ENCODE measurements around the gene VAT1L.

VAT1L gene

GRCh38 chr16:77912617-77913016 lies 124.3 kb downstream of the VAT1L start:
- no peak for DNase-seq (ENCODE audit: insufficient read length, low spot score)
- TF ChIP-seq POLR2A (IDR thresholded peaks at IDR 0.05; ENCODE audit: low read depth, low read length) (no peak), POLR2AphosphoS5 (IDR thresholded peaks at IDR 0.05; ENCODE audit: low read depth, low read length) (no peak), SPI1 (IDR thresholded peaks at IDR 0.05; ENCODE audit: low read depth, low read length) (no peak), POU2F2 (IDR thresholded peaks at IDR 0.05; ENCODE audit: low read depth, low read length) (no peak), TAF1 (IDR thresholded peaks at IDR 0.05; ENCODE audit: low read depth, low read length) (no peak)
- FAIRE-seq, result no peak

DNA sequence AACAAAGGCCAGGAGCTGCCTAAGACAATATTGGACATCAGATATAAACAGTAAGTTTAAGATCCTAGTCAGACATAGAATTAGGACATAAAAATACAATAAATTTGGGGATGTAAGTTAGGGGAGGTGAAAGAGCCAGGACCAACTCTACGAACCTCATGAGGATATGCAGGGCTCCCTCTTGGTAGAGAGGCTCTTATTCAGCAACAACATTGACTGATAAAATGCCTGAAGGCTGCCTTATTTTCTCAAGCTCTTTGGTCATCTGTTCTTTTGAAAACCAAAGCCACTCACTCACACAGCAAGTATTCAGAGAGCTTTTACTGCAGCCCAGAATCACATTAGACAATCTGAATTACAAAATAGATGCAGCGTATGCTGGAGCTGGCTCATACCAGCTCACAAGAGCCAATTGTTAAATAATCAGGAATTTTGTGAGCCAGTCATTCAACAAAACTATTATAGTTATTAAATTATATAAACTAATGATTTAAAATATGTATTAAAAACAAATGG lies 125.4 kb downstream of the VAT1L start:
- DNase-seq (ENCODE audit: insufficient read length, low spot score) (no peak), FAIRE-seq (no peak)
- no peak for TF ChIP-seq PAX5 (IDR thresholded peaks at IDR 0.05; ENCODE audit: insufficient read depth, low read length, severe bottlenecking)
- TF ChIP-seq POLR2AphosphoS5 (IDR thresholded peaks at IDR 0.05; ENCODE audit: low read depth, low read length), result no peak
- no peak for TF ChIP-seq POLR2A (IDR thresholded peaks at IDR 0.05; ENCODE audit: low read depth, low read length)
- TF ChIP-seq POU2F2 (IDR thresholded peaks at IDR 0.05; ENCODE audit: low read depth, low read length), result no peak
- no peak for TF ChIP-seq TAF1 (IDR thresholded peaks at IDR 0.05; ENCODE audit: low read depth, low read length)
- no peak for TF ChIP-seq SPI1 (IDR thresholded peaks at IDR 0.05; ENCODE audit: low read depth, low read length)

GRCh38 chr16:77916111-77916510 lies 127.7 kb downstream of the VAT1L start:
- DNase-seq (ENCODE audit: insufficient read length, low spot score), result no peak
- no peak for TF ChIP-seq SPI1 (IDR thresholded peaks at IDR 0.05; ENCODE audit: low read depth, low read length)
- TF ChIP-seq POLR2AphosphoS5 (IDR thresholded peaks at IDR 0.05; ENCODE audit: low read depth, low read length), result no peak
- TF ChIP-seq PAX5 (IDR thresholded peaks at IDR 0.05; ENCODE audit: insufficient read depth, low read length, severe bottlenecking), result no peak
- no peak for TF ChIP-seq POU2F2 (IDR thresholded peaks at IDR 0.05; ENCODE audit: low read depth, low read length)
- TF ChIP-seq TAF1 (IDR thresholded peaks at IDR 0.05; ENCODE audit: low read depth, low read length), result no peak
- FAIRE-seq, result no peak

GRCh38 chr16:77917971-77918370 lies 129.6 kb downstream of the VAT1L start:
- TF ChIP-seq POLR2AphosphoS5 (IDR thresholded peaks at IDR 0.05; ENCODE audit: low read depth, low read length) (no peak), PAX5 (IDR thresholded peaks at IDR 0.05; ENCODE audit: insufficient read depth, low read length, severe bottlenecking) (no peak), POU2F2 (IDR thresholded peaks at IDR 0.05; ENCODE audit: low read depth, low read length) (no peak), TAF1 (IDR thresholded peaks at IDR 0.05; ENCODE audit: low read depth, low read length) (no peak), SPI1 (IDR thresholded peaks at IDR 0.05; ENCODE audit: low read depth, low read length) (no peak), POLR2A (IDR thresholded peaks at IDR 0.05; ENCODE audit: low read depth, low read length) (no peak)
- FAIRE-seq (no peak), DNase-seq (ENCODE audit: insufficient read length, low spot score) (no peak)

GRCh38 chr16:77918809-77919707 lies 130.7 kb downstream of the VAT1L start:
- FAIRE-seq (no peak), DNase-seq (ENCODE audit: insufficient read length, low spot score) (no peak)
- TF ChIP-seq POU2F2 (IDR thresholded peaks at IDR 0.05; ENCODE audit: low read depth, low read length), result no peak
- TF ChIP-seq TAF1 (IDR thresholded peaks at IDR 0.05; ENCODE audit: low read depth, low read length), result no peak
- TF ChIP-seq POLR2A (IDR thresholded peaks at IDR 0.05; ENCODE audit: low read depth, low read length), result no peak
- no peak for TF ChIP-seq SPI1 (IDR thresholded peaks at IDR 0.05; ENCODE audit: low read depth, low read length)
- TF ChIP-seq POLR2AphosphoS5 (IDR thresholded peaks at IDR 0.05; ENCODE audit: low read depth, low read length), result no peak
- TF ChIP-seq PAX5 (IDR thresholded peaks at IDR 0.05; ENCODE audit: insufficient read depth, low read length, severe bottlenecking), result no peak

- no peak for TF ChIP-seq TAF1 (IDR thresholded peaks at IDR 0.05; ENCODE audit: low read depth, low read length)
- no peak for TF ChIP-seq POU2F2 (IDR thresholded peaks at IDR 0.05; ENCODE audit: low read depth, low read length)
- FAIRE-seq, result no peak
- no peak for DNase-seq (ENCODE audit: insufficient read length, low spot score)
Observed at GRCh38 chr16:77919761-77920415, 131.5 kb downstream of the VAT1L start.

DNA sequence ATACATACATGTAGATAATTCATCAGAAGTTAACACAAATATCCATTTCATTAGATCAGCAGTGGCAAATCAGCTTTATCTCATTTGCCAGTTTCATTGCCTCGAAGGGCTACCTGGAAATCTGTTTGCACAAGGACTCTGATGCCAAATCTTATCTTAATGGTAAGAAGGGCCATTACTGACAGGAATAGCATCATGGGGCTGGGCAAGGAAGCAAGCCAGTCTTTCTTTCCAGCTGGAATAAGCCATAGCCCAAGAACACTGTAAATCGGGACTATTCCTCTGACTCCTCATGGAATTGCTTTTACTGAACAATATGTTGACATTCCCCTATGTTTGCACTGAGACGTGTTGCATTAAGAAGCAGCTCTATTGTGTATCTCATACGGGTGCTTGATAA lies 132.6 kb downstream of the VAT1L start:
- DNase-seq (ENCODE audit: insufficient read length, low spot score), result no peak
- FAIRE-seq, result no peak
- TF ChIP-seq POLR2AphosphoS5 (IDR thresholded peaks at IDR 0.05; ENCODE audit: low read depth, low read length) (no peak), POU2F2 (IDR thresholded peaks at IDR 0.05; ENCODE audit: low read depth, low read length) (no peak), TAF1 (IDR thresholded peaks at IDR 0.05; ENCODE audit: low read depth, low read length) (no peak), POLR2A (IDR thresholded peaks at IDR 0.05; ENCODE audit: low read depth, low read length) (no peak), PAX5 (IDR thresholded peaks at IDR 0.05; ENCODE audit: insufficient read depth, low read length, severe bottlenecking) (no peak), SPI1 (IDR thresholded peaks at IDR 0.05; ENCODE audit: low read depth, low read length) (no peak)

DNA sequence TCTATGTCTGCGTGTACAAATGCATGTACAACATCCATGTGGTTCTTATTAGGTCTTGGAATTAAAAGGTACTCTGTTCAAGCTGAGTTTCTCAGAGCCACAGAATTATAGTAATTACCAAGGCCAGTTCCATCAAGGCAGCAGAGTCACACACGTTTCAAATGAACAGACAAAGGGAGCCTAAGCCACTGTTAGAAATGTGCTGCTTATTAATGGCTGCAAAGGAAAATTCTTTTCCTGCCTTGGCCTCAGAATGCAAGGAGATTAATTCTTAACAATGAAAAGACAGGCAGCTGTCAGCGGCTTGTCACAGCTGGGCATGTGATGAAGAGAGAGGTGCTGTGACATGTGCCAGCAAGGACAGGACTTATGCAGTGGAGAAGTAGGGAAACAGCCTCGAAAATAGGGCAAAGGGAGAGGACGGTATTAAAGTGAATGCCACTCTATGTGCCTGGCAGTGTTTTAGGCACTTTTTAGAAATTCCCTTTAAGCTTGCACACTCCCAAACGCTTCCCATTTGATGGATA lies 133.9 kb downstream of the VAT1L start:
- DNase-seq (ENCODE audit: insufficient read length, low spot score), result no peak
- TF ChIP-seq SPI1 (IDR thresholded peaks at IDR 0.05; ENCODE audit: low read depth, low read length) (no peak), TAF1 (IDR thresholded peaks at IDR 0.05; ENCODE audit: low read depth, low read length) (no peak), POU2F2 (IDR thresholded peaks at IDR 0.05; ENCODE audit: low read depth, low read length) (no peak), PAX5 (IDR thresholded peaks at IDR 0.05; ENCODE audit: insufficient read depth, low read length, severe bottlenecking) (no peak), POLR2A (IDR thresholded peaks at IDR 0.05; ENCODE audit: low read depth, low read length) (no peak), POLR2AphosphoS5 (IDR thresholded peaks at IDR 0.05; ENCODE audit: low read depth, low read length) (no peak)
- no peak for FAIRE-seq

DNA sequence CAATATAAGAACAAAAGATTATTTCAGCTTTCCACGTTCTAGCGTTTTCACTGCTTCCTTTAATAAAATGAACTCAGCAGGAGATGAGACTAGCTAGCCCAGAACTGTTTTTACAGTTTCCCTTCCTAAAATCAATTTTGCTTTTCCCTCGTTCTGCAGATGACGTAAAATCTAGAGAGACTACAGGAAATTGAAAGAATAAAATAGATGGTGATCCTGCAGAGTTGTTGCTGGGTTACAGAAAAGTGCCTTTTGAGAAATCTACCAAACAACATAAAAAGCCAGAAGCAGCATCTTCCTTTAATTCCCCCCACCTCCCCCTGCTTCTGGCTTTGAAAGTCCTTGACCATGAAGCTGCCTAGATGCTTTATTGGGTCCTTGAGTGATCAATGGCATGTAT lies 137.2 kb downstream of the VAT1L start:
- TF ChIP-seq POLR2AphosphoS5 (IDR thresholded peaks at IDR 0.05; ENCODE audit: low read depth, low read length) (no peak), POU2F2 (IDR thresholded peaks at IDR 0.05; ENCODE audit: low read depth, low read length) (no peak), PAX5 (IDR thresholded peaks at IDR 0.05; ENCODE audit: insufficient read depth, low read length, severe bottlenecking) (no peak), POLR2A (IDR thresholded peaks at IDR 0.05; ENCODE audit: low read depth, low read length) (no peak), TAF1 (IDR thresholded peaks at IDR 0.05; ENCODE audit: low read depth, low read length) (no peak), SPI1 (IDR thresholded peaks at IDR 0.05; ENCODE audit: low read depth, low read length) (no peak)
- FAIRE-seq, result no peak
- no peak for DNase-seq (ENCODE audit: insufficient read length, low spot score)

Measured in GM12891 (cell line).